Measurements from ENCODE around the gene CDH4. TPM values are rescaled to one million over a fixed set of nuclear protein-coding genes. Genes with fewer than 3 reads are reported as not detected.

The CDH4 gene
- polyA plus RNA-seq, 1 donor (not counting 4 experiments of a cell fraction or from before 2014, with no cell fraction given), result 2.2 TPM

GRCh38 chr20:61601361-61601760 is 349.3 kb downstream of the CDH4 start:
- Histone ChIP-seq H3K4me3 (ENCODE audit: control insufficient read depth in 2 of 3, extremely low read depth in 1 of 3, insufficient read depth in 2 of 3, low read depth in 1 of 3, low read length in 3 of 3) (no peak overlapping the region), H3K4me2 (ENCODE audit: control insufficient read depth, extremely low read depth, insufficient read depth, low read depth, low read length) (no peak overlapping the region), H3K36me3 (ENCODE audit: control insufficient read depth in 2 of 2, extremely low read depth in 1 of 2, insufficient read depth in 2 of 2, low read length in 2 of 2) (no peaks in the 10 kb centered on the region), H2AFZ (ENCODE audit: control insufficient read depth, low read length) (no peak overlapping the region), H3K9me3 (ENCODE audit: control insufficient read depth, low read depth, low read length) (peaks cover 8% of the 10 kb centered on the region), H3K79me2 (ENCODE audit: control insufficient read depth, insufficient read depth, low read length) (no peaks in the 10 kb centered on the region), H3K9ac (ENCODE audit: control insufficient read depth, extremely low read depth, insufficient read depth, low read length) (no peak overlapping the region), H3K4me1 (ENCODE audit: control insufficient read depth, extremely low read depth, insufficient read depth, low read length) (no peaks in the 10 kb centered on the region), H4K20me1 (ENCODE audit: control insufficient read depth, extremely low read depth, insufficient read depth, low read length) (no peaks in the 10 kb centered on the region), H3K9me1 (ENCODE audit: control insufficient read depth, extremely low read depth, insufficient read depth, low read length) (no peaks in the 10 kb centered on the region), H3K27ac (ENCODE audit: control insufficient read depth, insufficient read depth, low read length) (no peak overlapping the region), H3K27me3 (ENCODE audit: control insufficient read depth, extremely low read depth, insufficient read depth, low read length) (no peaks in the 10 kb centered on the region)
- FAIRE-seq (no peak), DNase-seq (ENCODE audit: low read depth, low spot score) (no peak)
- TF ChIP-seq EZH2 (IDR thresholded peaks at IDR 0.05; ENCODE audit: low read length), result no peak
- no peak for TF ChIP-seq CTCF (optimal IDR thresholded peaks at IDR 0.05 in 1 of 3, IDR thresholded peaks at IDR 0.05 in 1 of 3, conservative IDR thresholded peaks at IDR 0.05 in 1 of 3; ENCODE audit: extremely low read depth in 1 of 3, insufficient read depth in 2 of 3, low read length in 3 of 3)
- dilution Hi-C loops (cut with MboI; ENCODE audit: extremely low pct_ligation_motif_present, low sequenced_read_pairs), result no loop called here

GRCh38 chr20:61601853-61602252 is 349.8 kb downstream of the CDH4 start:
- TF ChIP-seq CTCF (optimal IDR thresholded peaks at IDR 0.05 in 1 of 3, IDR thresholded peaks at IDR 0.05 in 1 of 3, conservative IDR thresholded peaks at IDR 0.05 in 1 of 3; ENCODE audit: extremely low read depth in 1 of 3, insufficient read depth in 2 of 3, low read length in 3 of 3) (no peak), EZH2 (IDR thresholded peaks at IDR 0.05; ENCODE audit: low read length) (no peak)
- no peak overlapping the region for H3K4me2 ChIP-seq (ENCODE audit: control insufficient read depth, extremely low read depth, insufficient read depth, low read depth, low read length)
- H3K27me3 ChIP-seq (ENCODE audit: control insufficient read depth, extremely low read depth, insufficient read depth, low read length), result peaks cover under 1% of the 10 kb centered on the region
- no peak overlapping the region for H2AFZ ChIP-seq (ENCODE audit: control insufficient read depth, low read length)
- no peak overlapping the region for H3K4me3 ChIP-seq (ENCODE audit: control insufficient read depth in 2 of 3, extremely low read depth in 1 of 3, insufficient read depth in 2 of 3, low read depth in 1 of 3, low read length in 3 of 3)
- no peaks in the 10 kb centered on the region for H3K9me1 ChIP-seq (ENCODE audit: control insufficient read depth, extremely low read depth, insufficient read depth, low read length)
- dilution Hi-C loops (cut with MboI; ENCODE audit: extremely low pct_ligation_motif_present, low sequenced_read_pairs), result no loop called here
- no peaks in the 10 kb centered on the region for H3K36me3 ChIP-seq (ENCODE audit: control insufficient read depth in 2 of 2, extremely low read depth in 1 of 2, insufficient read depth in 2 of 2, low read length in 2 of 2)
- no peak for DNase-seq (ENCODE audit: low read depth, low spot score)
- H3K27ac ChIP-seq (ENCODE audit: control insufficient read depth, insufficient read depth, low read length), result no peak overlapping the region
- FAIRE-seq, result no peak
- no peaks in the 10 kb centered on the region for H3K79me2 ChIP-seq (ENCODE audit: control insufficient read depth, insufficient read depth, low read length)
- H3K9ac ChIP-seq (ENCODE audit: control insufficient read depth, extremely low read depth, insufficient read depth, low read length), result no peak overlapping the region
- no peaks in the 10 kb centered on the region for H3K4me1 ChIP-seq (ENCODE audit: control insufficient read depth, extremely low read depth, insufficient read depth, low read length)
- peaks cover 6% of the 10 kb centered on the region for H3K9me3 ChIP-seq (ENCODE audit: control insufficient read depth, low read depth, low read length)
- peaks cover 2% of the 10 kb centered on the region for H4K20me1 ChIP-seq (ENCODE audit: control insufficient read depth, extremely low read depth, insufficient read depth, low read length)

Data from keratinocyte (primary cell).